Glutamatergic neuron (in vitro differentiated cells): ENCODE measurements around the gene ABCE1. TPM values are rescaled to one million over a fixed set of nuclear protein-coding genes. Genes with fewer than 3 reads are reported as not detected.

Source experiments
- DNase-seq: peaks from one replicate; pipeline ENCODE4 v3.0.0; 2022
- H3K27ac Mint-ChIP-seq: one replicate; pipeline ENCODE4 v1.8.0; 2020; ENCODE audit warnings: mild to moderate bottlenecking, mixed read lengths, inconsistent platforms; ENCODE audit not compliant: unreplicated experiment
- H3K27me3 Mint-ChIP-seq: one replicate; pipeline ENCODE4 v1.8.0; 2020; ENCODE audit warnings: mild to moderate bottlenecking, moderate library complexity, mixed read lengths, inconsistent platforms; ENCODE audit not compliant: unreplicated experiment
- H3K36me3 Mint-ChIP-seq: one replicate; pipeline ENCODE4 v1.8.0; 2020; ENCODE audit warnings: mild to moderate bottlenecking, mixed read lengths, inconsistent platforms; ENCODE audit not compliant: unreplicated experiment
- H3K4me1 Mint-ChIP-seq: one replicate; pipeline ENCODE4 v1.8.0; 2020; ENCODE audit warnings: mild to moderate bottlenecking, low read depth, mixed read lengths, inconsistent platforms; ENCODE audit not compliant: unreplicated experiment
- H3K4me3 Mint-ChIP-seq: one replicate; pipeline ENCODE4 v1.8.0; 2020; ENCODE audit warnings: mild to moderate bottlenecking, mixed read lengths, inconsistent platforms; ENCODE audit not compliant: unreplicated experiment
- H3K9me3 Mint-ChIP-seq: one replicate; pipeline ENCODE4 v1.8.0; 2020; ENCODE audit warnings: mild to moderate bottlenecking, moderate library complexity, mixed read lengths, inconsistent platforms; ENCODE audit not compliant: unreplicated experiment
- CTCF ChIP-seq: fragments of 200-600 bp; sonication (generic); IDR thresholded peaks from one replicate; pipeline ENCODE4 v1.5.0; 2021; ENCODE audit not compliant: partially characterized antibody, unreplicated experiment
- total RNA-seq: library from RNA; stranded (reverse); fragmentation: NEBNext Ultra II Directional; extraction: Animal tissue kit (Norgen Biotek cat#: 25700); gene quantifications from one replicate; pipeline ENCODE4 v1.2.1, GENCODE V29; 2021; ENCODE audit not compliant: unreplicated experiment

ABCE1 gene
- total RNA-seq, 1 donor from 2014 or later: 36.2 TPM

DNA sequence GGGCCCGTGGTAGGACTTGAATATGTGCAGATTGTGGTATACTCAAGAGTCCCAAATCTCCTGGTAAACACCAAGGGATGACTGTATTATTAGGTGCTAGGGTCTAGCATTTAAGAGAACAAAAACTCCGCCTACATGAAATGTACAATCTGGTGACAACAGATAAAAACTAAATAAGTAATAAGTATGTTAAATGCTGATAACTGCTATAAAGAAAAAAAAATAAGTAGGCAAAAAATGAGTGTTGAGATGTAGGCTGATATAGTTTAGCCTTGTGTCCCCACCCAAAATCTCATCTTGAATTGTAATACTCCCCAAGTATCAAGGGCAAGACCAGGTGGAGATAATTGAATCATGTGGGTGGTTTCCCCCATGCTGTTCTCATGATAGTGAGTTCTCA, 58.9 kb downstream of the ABCE1 start:
- Mint-ChIP-seq H3K27me3 (no peaks in the 10 kb centered on the region), H3K36me3 (no peaks in the 10 kb centered on the region), H3K4me3 (no peak overlapping the region), H3K9me3 (no peaks in the 10 kb centered on the region), H3K27ac (no peak overlapping the region), H3K4me1 (no peaks in the 10 kb centered on the region)
- TF ChIP-seq CTCF: no peak
- DNase-seq: no peak

- no peak for DNase-seq
- TF ChIP-seq CTCF: no peak
- no peaks in the 10 kb centered on the region for H3K4me1 Mint-ChIP-seq
- no peak overlapping the region for H3K27ac Mint-ChIP-seq
- no peaks in the 10 kb centered on the region for H3K27me3 Mint-ChIP-seq
- H3K4me3 Mint-ChIP-seq: no peak overlapping the region
- no peaks in the 10 kb centered on the region for H3K9me3 Mint-ChIP-seq
- H3K36me3 Mint-ChIP-seq: no peaks in the 10 kb centered on the region
Observed at GRCh38 chr4:145161549-145161948, 63.4 kb downstream of the ABCE1 start.

DNA sequence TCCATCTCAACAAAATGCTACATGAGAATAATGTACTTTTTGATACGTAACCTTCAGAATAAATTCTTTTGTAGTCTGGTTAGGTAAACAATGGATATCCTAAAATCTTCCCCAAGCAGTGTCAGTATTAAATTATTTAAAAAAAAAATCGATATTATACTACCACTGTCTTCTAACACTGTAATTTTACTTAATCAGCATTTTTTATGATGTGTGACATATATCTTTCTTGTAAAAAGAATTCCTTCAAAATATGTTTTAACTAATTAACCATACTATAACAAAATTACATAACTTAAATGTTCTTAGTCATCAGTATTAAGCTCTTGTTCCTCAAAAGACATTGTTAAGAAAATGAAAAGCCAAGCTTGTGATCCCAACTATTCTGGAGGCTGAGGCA, 69.8 kb downstream of the ABCE1 start:
- DNase-seq: no peak
- Mint-ChIP-seq H3K9me3 (no peaks in the 10 kb centered on the region), H3K27me3 (no peaks in the 10 kb centered on the region), H3K4me3 (no peak overlapping the region), H3K4me1 (no peaks in the 10 kb centered on the region), H3K36me3 (no peaks in the 10 kb centered on the region), H3K27ac (no peak overlapping the region)
- TF ChIP-seq CTCF: no peak

DNA sequence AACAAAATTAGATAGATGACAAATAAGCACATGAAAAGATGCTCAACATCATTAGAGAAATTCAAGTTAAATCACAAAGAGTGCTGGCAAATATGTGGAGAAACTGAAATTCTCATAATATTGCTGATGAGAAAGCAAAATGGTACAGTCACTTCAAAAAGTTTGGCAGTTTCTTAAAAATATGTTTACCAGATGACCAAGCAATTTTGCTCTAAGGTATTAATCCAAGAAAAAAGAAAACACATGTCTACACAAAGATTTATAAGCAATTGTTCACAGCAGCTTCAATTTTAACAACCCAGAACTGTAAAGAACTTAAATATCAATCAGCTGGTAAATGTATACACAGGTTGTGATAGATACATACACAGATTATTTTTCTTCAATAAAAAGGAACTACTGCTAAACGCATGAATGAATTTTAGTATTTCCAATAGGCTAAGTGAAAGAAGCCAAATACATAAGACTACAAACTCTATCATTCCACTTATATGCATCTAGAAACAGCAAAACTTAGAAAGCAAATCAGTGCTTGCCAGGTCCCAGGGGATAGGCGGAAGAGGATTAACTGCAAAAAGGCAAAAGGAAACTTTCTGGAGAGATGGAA, 70.6 kb downstream of the ABCE1 start:
- Mint-ChIP-seq H3K9me3 (no peaks in the 10 kb centered on the region), H3K27ac (no peak overlapping the region), H3K4me3 (no peak overlapping the region), H3K36me3 (no peaks in the 10 kb centered on the region), H3K27me3 (no peaks in the 10 kb centered on the region), H3K4me1 (no peaks in the 10 kb centered on the region)
- no peak for TF ChIP-seq CTCF
- no peak for DNase-seq

- Mint-ChIP-seq H3K27me3 (no peaks in the 10 kb centered on the region), H3K36me3 (no peaks in the 10 kb centered on the region), H3K27ac (no peak overlapping the region)
Observed at GRCh38 chr4:145170223-145170622, 72.1 kb downstream of the ABCE1 start.

More at GRCh38 chr4:145170223-145170622, 72.1 kb downstream of the ABCE1 start:
- Mint-ChIP-seq H3K4me3 (no peak overlapping the region), H3K4me1 (no peaks in the 10 kb centered on the region), H3K9me3 (no peaks in the 10 kb centered on the region)
- DNase-seq: no peak
- no peak for TF ChIP-seq CTCF
